Retinal pigment epithelial cell (primary cell): ENCODE results near the gene ZNF385D.

Experiments
- DNase-seq: peaks from one replicate; pipeline ENCODE4 v3.0.0-alpha.2; 2010; ENCODE audit warnings: low read depth
- H3K4me3 ChIP-seq: 2 replicates; pipeline ENCODE4 v1.5.1; 2011; ENCODE audit warnings: mild to moderate bottlenecking, low read length, control low read depth, moderate library complexity
- TF ChIP-seq, protein P1 (sequence below): conservative IDR thresholded peaks from 2 replicates; pipeline ENCODE4 v1.5.1; 2011; ENCODE audit warnings: low read depth, low read length, control low read depth, inconsistent platforms

Gene ZNF385D

GRCh38 chr3:21409401-21409800 lies 341.6 kb downstream of the ZNF385D start:
- DNase-seq, result no peak
- TF ChIP-seq, protein P1, sequence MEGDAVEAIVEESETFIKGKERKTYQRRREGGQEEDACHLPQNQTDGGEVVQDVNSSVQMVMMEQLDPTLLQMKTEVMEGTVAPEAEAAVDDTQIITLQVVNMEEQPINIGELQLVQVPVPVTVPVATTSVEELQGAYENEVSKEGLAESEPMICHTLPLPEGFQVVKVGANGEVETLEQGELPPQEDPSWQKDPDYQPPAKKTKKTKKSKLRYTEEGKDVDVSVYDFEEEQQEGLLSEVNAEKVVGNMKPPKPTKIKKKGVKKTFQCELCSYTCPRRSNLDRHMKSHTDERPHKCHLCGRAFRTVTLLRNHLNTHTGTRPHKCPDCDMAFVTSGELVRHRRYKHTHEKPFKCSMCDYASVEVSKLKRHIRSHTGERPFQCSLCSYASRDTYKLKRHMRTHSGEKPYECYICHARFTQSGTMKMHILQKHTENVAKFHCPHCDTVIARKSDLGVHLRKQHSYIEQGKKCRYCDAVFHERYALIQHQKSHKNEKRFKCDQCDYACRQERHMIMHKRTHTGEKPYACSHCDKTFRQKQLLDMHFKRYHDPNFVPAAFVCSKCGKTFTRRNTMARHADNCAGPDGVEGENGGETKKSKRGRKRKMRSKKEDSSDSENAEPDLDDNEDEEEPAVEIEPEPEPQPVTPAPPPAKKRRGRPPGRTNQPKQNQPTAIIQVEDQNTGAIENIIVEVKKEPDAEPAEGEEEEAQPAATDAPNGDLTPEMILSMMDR, result no peak
- no peak overlapping the region for H3K4me3 ChIP-seq

GRCh38 chr3:21407743-21408142 lies 343.3 kb downstream of the ZNF385D start:
- TF ChIP-seq, protein P1, result no peak
- no peak overlapping the region for H3K4me3 ChIP-seq
- DNase-seq, result no peak

DNA sequence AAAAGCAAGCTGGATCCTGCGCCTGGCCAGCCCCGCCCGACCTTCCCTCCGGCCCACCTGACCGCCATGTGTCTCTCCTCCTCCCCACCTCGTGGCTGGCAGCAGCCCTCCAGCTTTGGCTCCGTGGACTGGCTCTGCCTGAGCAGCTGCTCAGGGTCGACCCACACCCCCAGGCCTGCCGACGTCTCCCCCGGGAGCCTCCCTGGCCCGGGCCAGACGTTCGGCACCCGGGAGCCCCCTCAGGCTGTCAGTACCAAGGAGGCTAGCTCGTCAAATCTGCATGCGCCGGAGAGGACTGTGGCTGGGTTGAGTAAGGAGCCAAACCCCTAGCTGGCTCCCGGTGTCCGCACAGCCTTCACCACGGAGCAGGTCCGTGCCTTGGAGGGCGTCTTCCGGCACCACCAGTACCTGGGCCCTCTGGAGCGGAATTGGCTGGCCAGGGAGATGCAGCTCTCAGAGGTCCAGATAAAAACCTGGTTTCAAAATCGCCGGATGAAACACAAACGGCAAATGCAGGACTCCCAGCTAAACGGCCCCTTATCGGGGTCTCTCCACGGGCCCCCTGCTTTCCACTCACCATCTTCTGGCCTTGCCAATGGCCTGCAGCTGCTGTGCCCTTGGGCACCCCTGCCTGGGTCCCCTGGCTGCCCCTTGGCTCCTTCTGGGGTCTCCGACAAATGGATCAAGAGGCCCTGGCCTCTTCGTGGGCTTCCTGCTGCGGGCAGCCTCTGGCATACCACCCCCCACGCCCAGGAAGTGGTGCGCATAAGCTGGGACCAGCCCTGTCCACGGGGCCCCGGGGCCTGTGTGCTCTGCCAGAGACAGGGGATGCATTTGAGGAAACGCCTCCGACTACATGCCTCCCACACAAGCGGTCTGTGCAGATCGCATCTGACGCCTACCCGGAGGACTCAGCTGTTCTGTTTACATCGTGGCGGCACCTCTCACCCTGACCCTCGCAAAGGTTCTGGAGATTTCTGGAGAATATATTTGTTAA lies 345.0 kb downstream of the ZNF385D start:
- no peak overlapping the region for H3K4me3 ChIP-seq
- TF ChIP-seq, protein P1, result no peak
- no peak for DNase-seq

GRCh38 chr3:21398461-21398860 lies 352.5 kb downstream of the ZNF385D start:
- H3K4me3 ChIP-seq, result no peak overlapping the region
- TF ChIP-seq, protein P1, result no peak
- DNase-seq, result no peak

GRCh38 chr3:21393683-21394311 lies 357.2 kb downstream of the ZNF385D start:
- TF ChIP-seq, protein P1, result no peak
- H3K4me3 ChIP-seq, result no peak overlapping the region
- DNase-seq, result no peak

DNA sequence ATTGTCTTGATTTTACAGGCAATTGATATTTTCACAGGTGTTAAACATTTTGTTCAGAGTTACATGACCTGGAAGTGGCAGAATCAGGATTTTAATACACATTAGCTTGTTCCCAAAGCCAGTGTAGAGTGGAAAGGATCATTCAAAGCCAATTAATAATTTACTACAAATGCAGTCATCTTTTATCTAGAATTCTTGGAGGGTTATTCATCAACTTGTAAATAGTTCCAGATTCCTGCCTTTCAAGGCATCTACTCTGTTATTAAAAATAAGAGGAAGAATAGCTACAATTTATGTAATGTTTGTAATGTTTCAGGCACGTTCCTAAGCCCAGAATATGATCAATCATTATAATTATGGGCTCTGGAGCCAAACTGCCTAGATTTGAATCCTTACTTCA lies 358.5 kb downstream of the ZNF385D start:
- DNase-seq, result peak; percentile 30
- TF ChIP-seq, protein P1, result no peak
- no peak overlapping the region for H3K4me3 ChIP-seq
